ENCODE data around the gene PLEKHA6.

DNA sequence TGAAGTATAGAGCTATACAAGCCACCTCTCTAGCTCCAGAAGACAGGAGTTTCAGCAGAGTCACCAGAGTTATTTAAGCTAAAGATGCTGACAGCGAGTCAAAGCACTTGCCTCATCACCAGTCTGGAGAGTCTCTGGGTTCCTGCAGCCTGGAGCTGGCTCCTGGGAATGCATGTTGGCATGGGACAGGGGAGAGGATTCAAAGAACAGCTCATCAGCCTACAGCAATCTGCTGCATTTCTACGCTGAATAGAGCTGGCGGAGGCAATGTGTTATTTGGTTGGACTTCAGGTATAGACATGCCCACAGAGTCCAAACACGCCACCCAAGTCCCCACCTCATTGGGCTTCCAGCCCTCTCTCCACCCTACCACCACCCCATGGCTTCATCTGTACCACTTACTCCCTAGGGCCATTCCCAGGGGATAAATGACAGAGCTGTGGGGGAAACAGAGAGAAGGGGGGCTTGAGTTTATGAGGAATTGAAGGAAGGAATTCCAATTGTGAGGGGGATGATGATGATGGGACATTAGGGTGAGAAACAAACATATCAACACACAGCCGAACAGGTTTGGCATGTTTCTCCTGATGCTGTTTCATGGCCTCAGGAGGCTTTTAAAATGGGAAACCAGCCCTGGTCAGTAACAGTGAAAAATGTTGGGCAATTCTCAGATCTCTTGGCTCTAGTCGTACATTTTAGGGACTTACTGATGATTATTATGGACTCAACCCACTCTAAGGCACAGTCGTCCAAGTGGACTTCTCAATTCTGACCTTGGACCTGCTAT is 58.4 kb downstream of the PLEKHA6 start:
- TF ChIP-seq, protein P1, sequence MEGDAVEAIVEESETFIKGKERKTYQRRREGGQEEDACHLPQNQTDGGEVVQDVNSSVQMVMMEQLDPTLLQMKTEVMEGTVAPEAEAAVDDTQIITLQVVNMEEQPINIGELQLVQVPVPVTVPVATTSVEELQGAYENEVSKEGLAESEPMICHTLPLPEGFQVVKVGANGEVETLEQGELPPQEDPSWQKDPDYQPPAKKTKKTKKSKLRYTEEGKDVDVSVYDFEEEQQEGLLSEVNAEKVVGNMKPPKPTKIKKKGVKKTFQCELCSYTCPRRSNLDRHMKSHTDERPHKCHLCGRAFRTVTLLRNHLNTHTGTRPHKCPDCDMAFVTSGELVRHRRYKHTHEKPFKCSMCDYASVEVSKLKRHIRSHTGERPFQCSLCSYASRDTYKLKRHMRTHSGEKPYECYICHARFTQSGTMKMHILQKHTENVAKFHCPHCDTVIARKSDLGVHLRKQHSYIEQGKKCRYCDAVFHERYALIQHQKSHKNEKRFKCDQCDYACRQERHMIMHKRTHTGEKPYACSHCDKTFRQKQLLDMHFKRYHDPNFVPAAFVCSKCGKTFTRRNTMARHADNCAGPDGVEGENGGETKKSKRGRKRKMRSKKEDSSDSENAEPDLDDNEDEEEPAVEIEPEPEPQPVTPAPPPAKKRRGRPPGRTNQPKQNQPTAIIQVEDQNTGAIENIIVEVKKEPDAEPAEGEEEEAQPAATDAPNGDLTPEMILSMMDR (IDR thresholded peaks at IDR 0.05): no peak
- TF ChIP-seq POLR2A (IDR thresholded peaks at IDR 0.05): no peak
